ENCODE measurements around the gene OR8B8.

GRCh38 chr11:124473476-124473875 is 28.0 kb upstream of the OR8B8 start:
- no peak for TF ChIP-seq POLR2A (IDR thresholded peaks at IDR 0.05; ENCODE audit: low read depth, low read length)
- TF ChIP-seq TAF1 (IDR thresholded peaks at IDR 0.05; ENCODE audit: low read depth, low read length): no peak
- no peak for TF ChIP-seq POLR2AphosphoS5 (IDR thresholded peaks at IDR 0.05; ENCODE audit: low read depth, low read length)
- TF ChIP-seq SPI1 (IDR thresholded peaks at IDR 0.05; ENCODE audit: low read depth, low read length): no peak
- no peak for TF ChIP-seq POU2F2 (IDR thresholded peaks at IDR 0.05; ENCODE audit: low read depth, low read length)
- TF ChIP-seq PAX5 (IDR thresholded peaks at IDR 0.05; ENCODE audit: insufficient read depth, low read length, severe bottlenecking): no peak

Data from GM12891 (cell line).